Neuronal stem cell (in vitro differentiated cells): ENCODE data around the gene PRDX6.
"Not testable (repeated sequence)": the region's sequence is repeated elsewhere in the genome, so short reads cannot be mapped to it uniquely, and the experiment has no call there.

ENCODE experiments used
- DNase-seq: peaks from one replicate; pipeline ENCODE4 v3.0.0-alpha.2; 2013; ENCODE audit warnings: low spot score
- H2AFZ ChIP-seq: one replicate; pipeline ENCODE4 v1.6.1; 2013; ENCODE audit warnings: mild to moderate bottlenecking, low read length, inconsistent platforms
- H2AK5ac ChIP-seq: 2 replicates; pipeline ENCODE4 v1.6.1; 2013; ENCODE audit warnings: low read depth, mild to moderate bottlenecking, inconsistent platforms, low read length, moderate library complexity, mixed read lengths
- H2BK120ac ChIP-seq: 2 replicates; pipeline ENCODE4 v1.6.1; 2013; ENCODE audit warnings: low read depth, mild to moderate bottlenecking, inconsistent platforms, low read length, moderate library complexity, mixed read lengths
- H2BK12ac ChIP-seq: one replicate; pipeline ENCODE4 v1.6.1; 2013; ENCODE audit warnings: low read length, inconsistent platforms
- H2BK15ac ChIP-seq: 2 replicates; pipeline ENCODE4 v1.6.1; 2013; ENCODE audit warnings: mild to moderate bottlenecking, low read length, inconsistent platforms, mixed read lengths
- H2BK5ac ChIP-seq: one replicate; pipeline ENCODE4 v1.6.1; 2013; ENCODE audit warnings: inconsistent platforms, mild to moderate bottlenecking, low read length, moderate library complexity
- H3K14ac ChIP-seq: one replicate; pipeline ENCODE4 v1.6.1; 2013; ENCODE audit warnings: low read length, inconsistent platforms
- H3K18ac ChIP-seq: 2 replicates; pipeline ENCODE4 v1.6.1; 2013; ENCODE audit warnings: low read length, inconsistent platforms
- H3K23ac ChIP-seq: 2 replicates; pipeline ENCODE4 v1.6.1; 2013; ENCODE audit warnings: low read depth, mild to moderate bottlenecking, mixed read lengths, low read length, inconsistent platforms; ENCODE audit not compliant: poor library complexity
- H3K27ac ChIP-seq: replicated peaks from 3 replicates; pipeline ENCODE4 v1.5.1; 2013; ENCODE audit warnings: low read length, inconsistent platforms
- H3K27me3 ChIP-seq, 3 experiments: 2 replicates each; pipeline ENCODE4 v1.6.1; 2013; ENCODE audit warnings: low read length in 3 of 3, mild to moderate bottlenecking in 2 of 3, inconsistent platforms in 1 of 3, low read depth in 1 of 3, mixed read lengths in 1 of 3, moderate library complexity in 1 of 3; ENCODE audit not compliant: control insufficient read depth in 3 of 3, insufficient read depth in 3 of 3
- H3K36me3 ChIP-seq, 2 donors: replicated peaks in 1 of 2; 2 replicates each; pipeline ENCODE4 v1.6.1; 2013; ENCODE audit warnings: low read length in 2 of 2; ENCODE audit not compliant: control insufficient read depth in 2 of 2, insufficient read depth in 2 of 2
- H3K4ac ChIP-seq: 2 replicates; pipeline ENCODE4 v1.6.1; 2013; ENCODE audit warnings: inconsistent platforms, mild to moderate bottlenecking, low read length, moderate library complexity
- H3K4me1 ChIP-seq, 2 donors: 1 replicate in 1 of 2; 2 replicates in 1 of 2; pipeline ENCODE4 v1.6.1; 2013; ENCODE audit warnings: low read length in 2 of 2, low read depth in 1 of 2; ENCODE audit not compliant: control insufficient read depth in 2 of 2, insufficient read depth in 1 of 2
- H3K4me2 ChIP-seq: one replicate; pipeline ENCODE4 v1.6.1; 2013; ENCODE audit warnings: mild to moderate bottlenecking, low read length, inconsistent platforms; ENCODE audit not compliant: insufficient read depth, poor library complexity, severe bottlenecking
- H3K4me3 ChIP-seq, 2 donors: 2 replicates each; pipeline ENCODE4 v1.5.1; 2013; ENCODE audit warnings: low read length in 2 of 2, mild to moderate bottlenecking in 2 of 2, inconsistent platforms in 1 of 2, moderate library complexity in 1 of 2
- H3K79me1 ChIP-seq: one replicate; pipeline ENCODE4 v1.6.1; 2013; ENCODE audit warnings: low read depth, mild to moderate bottlenecking, inconsistent platforms, low read length, moderate library complexity
- H3K9ac ChIP-seq: one replicate; pipeline ENCODE4 v1.6.1; 2013; ENCODE audit warnings: mild to moderate bottlenecking, low read depth, low read length, inconsistent platforms; ENCODE audit not compliant: poor library complexity
- H3K9me3 ChIP-seq, 2 donors: replicated peaks in 1 of 2; 2 replicates each; pipeline versions ENCODE3 to v1.6.1; 2013; ENCODE audit warnings: low read length in 2 of 2, mild to moderate bottlenecking in 2 of 2, inconsistent platforms in 1 of 2, low read depth in 1 of 2, mixed read lengths in 1 of 2, moderate library complexity in 1 of 2; ENCODE audit not compliant: control insufficient read depth in 2 of 2, insufficient read depth in 1 of 2
- H4K8ac ChIP-seq: one replicate; pipeline ENCODE4 v1.6.1; 2013; ENCODE audit warnings: low read depth, mild to moderate bottlenecking, inconsistent platforms, low read length, moderate library complexity
- H4K91ac ChIP-seq: one replicate; pipeline ENCODE4 v1.6.1; 2013; ENCODE audit warnings: low read length, low read depth, mild to moderate bottlenecking, inconsistent platforms; ENCODE audit not compliant: poor library complexity
- WGBS, 2 donors: extraction: QIAGEN DNeasy Blood & Tissue Kit; methylation state at CpG; one replicate each; pipeline ENCODE4 v1.1.7; 2013; ENCODE audit warnings: missing lambda C conversion rate in 2 of 2, mixed read lengths in 1 of 2; ENCODE audit not compliant: insufficient read length in 2 of 2, insufficient replicate concordance in 1 of 2; ENCODE audit errors: extremely low coverage in 2 of 2; 5-methylcytosine and 5-hydroxymethylcytosine counted together

The PRDX6 gene

GRCh38 chr1:173509797-173510196 lies 32.7 kb downstream of the PRDX6 start:
- Histone ChIP-seq H3K14ac (no peak overlapping the region), H2BK15ac (no peak overlapping the region), H4K8ac (no peak overlapping the region), H3K9me3 (no peaks in the 10 kb centered on the region), H3K27me3 (peaks cover 0 to 23% (median 0%) of the 10 kb centered on the region in 3 experiments), H2BK120ac (no peak overlapping the region), H2AK5ac (no peak overlapping the region), H3K4me1 (peaks cover 11 to 17% of the 10 kb centered on the region in 2 donors), H3K4me3 (no peak overlapping the region), H2AFZ (no peak overlapping the region), H2BK5ac (no peak overlapping the region), H3K79me1 (no peaks in the 10 kb centered on the region), H4K91ac (no peak overlapping the region), H3K9ac (no peak overlapping the region), H3K36me3 (no peaks in the 10 kb centered on the region), H3K18ac (no peak overlapping the region), H3K23ac (no peak overlapping the region), H3K4ac (no peak overlapping the region), H3K4me2 (no peak overlapping the region), H2BK12ac (no peak overlapping the region), H3K27ac (no peak overlapping the region)
- no peak for DNase-seq
- WGBS, 2 donors = no CpG with 5 or more reads among the region's 1 CpG

GRCh38 chr1:173514503-173514902 lies 37.4 kb downstream of the PRDX6 start:
- H2BK5ac ChIP-seq, H3K4me3 ChIP-seq, H3K36me3 ChIP-seq, H3K14ac ChIP-seq, H3K27ac ChIP-seq, H3K23ac ChIP-seq, H3K9ac ChIP-seq, H4K91ac ChIP-seq, H3K27me3 ChIP-seq, H3K18ac ChIP-seq, DNase-seq, H2AFZ ChIP-seq, H3K4me2 ChIP-seq, H2BK15ac ChIP-seq, H2BK12ac ChIP-seq, H3K9me3 ChIP-seq, H3K4ac ChIP-seq, H4K8ac ChIP-seq, H2AK5ac ChIP-seq, H2BK120ac ChIP-seq, H3K79me1 ChIP-seq, H3K4me1 ChIP-seq: not testable (repeated sequence)
- WGBS, 2 donors = no CpG with 5 or more reads among the region's 1 CpG

GRCh38 chr1:173520799-173521198 lies 43.7 kb downstream of the PRDX6 start:
- no peak overlapping the region for H3K9ac ChIP-seq
- H2AK5ac ChIP-seq = no peak overlapping the region
- H3K27ac ChIP-seq = no peak overlapping the region

GRCh38 chr1:173523329-173523728 lies 46.2 kb downstream of the PRDX6 start:
- Histone ChIP-seq H3K4me1 (peaks cover 4 to 9% of the 10 kb centered on the region in 2 donors), H3K9ac (no peak overlapping the region), H3K27ac (no peak overlapping the region), H3K14ac (no peak overlapping the region), H4K91ac (no peak overlapping the region), H2BK120ac (no peak overlapping the region), H4K8ac (no peak overlapping the region), H3K27me3 (no peaks in the 10 kb centered on the region), H3K4ac (no peak overlapping the region), H3K18ac (no peak overlapping the region), H3K79me1 (no peaks in the 10 kb centered on the region), H3K36me3 (no peaks in the 10 kb centered on the region), H3K23ac (no peak overlapping the region), H3K9me3 (no peaks in the 10 kb centered on the region), H3K4me2 (no peak overlapping the region), H2BK5ac (no peak overlapping the region), H2AK5ac (no peak overlapping the region), H2AFZ (no peak overlapping the region), H3K4me3 (no peak overlapping the region), H2BK15ac (no peak overlapping the region), H2BK12ac (no peak overlapping the region)
- no CpG with 5 or more reads among the region's 3 CpGs for WGBS, 2 donors
- no peak for DNase-seq

More at GRCh38 chr1:173520799-173521198, 43.7 kb downstream of the PRDX6 start:
- Histone ChIP-seq H4K91ac (no peak overlapping the region), H3K23ac (no peak overlapping the region), H2BK120ac (no peak overlapping the region), H3K4me1 (peaks cover 4 to 10% of the 10 kb centered on the region in 2 donors), H2BK15ac (no peak overlapping the region), H2AFZ (no peak overlapping the region), H3K4me3 (no peak overlapping the region), H3K18ac (no peak overlapping the region), H2BK5ac (no peak overlapping the region), H3K4me2 (no peak overlapping the region), H3K79me1 (no peaks in the 10 kb centered on the region), H3K4ac (no peak overlapping the region), H2BK12ac (no peak overlapping the region), H3K36me3 (no peaks in the 10 kb centered on the region), H3K27me3 (peaks cover 0 to 4% (median 0%) of the 10 kb centered on the region in 3 experiments), H3K14ac (no peak overlapping the region), H3K9me3 (no peaks in the 10 kb centered on the region), H4K8ac (no peak overlapping the region)
- no peak for DNase-seq
- no CpG with 5 or more reads among the region's 2 CpGs for WGBS, 2 donors
